ENCODE measurements around the gene NAT10. TPM values are rescaled to one million over a fixed set of nuclear protein-coding genes. Genes with fewer than 3 reads are reported as not detected.

The NAT10 gene
- total RNA-seq, 2 donors from 2014 or later: 22.6 to 38.2 TPM

DNA sequence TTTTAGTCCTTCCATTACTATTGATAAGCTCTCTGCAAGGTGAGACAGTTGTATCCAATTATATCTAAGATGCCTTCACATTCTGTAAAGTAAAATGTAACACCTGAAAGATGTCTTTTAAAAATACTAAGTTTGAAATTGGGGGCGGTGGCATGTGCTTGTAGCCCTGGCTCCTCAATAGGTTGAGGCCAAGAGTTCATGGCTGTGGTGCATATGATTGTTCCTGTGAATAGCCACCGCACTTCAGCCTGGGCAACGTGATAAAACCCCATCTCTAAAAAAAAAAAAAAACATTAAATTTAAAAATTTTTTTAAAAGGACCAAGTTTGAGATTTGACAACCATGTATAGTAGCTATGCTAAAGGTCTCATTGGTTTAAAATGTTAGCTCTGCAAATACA, 33.4 kb upstream of the NAT10 start:
- no peak overlapping the region for H3K4me3 ChIP-seq
- no peaks in the 10 kb centered on the region for H3K9me3 ChIP-seq
- 82 to 84% methylated on average over 3 of the region's 3 CpGs for WGBS, 2 donors
- TF ChIP-seq, protein P1, sequence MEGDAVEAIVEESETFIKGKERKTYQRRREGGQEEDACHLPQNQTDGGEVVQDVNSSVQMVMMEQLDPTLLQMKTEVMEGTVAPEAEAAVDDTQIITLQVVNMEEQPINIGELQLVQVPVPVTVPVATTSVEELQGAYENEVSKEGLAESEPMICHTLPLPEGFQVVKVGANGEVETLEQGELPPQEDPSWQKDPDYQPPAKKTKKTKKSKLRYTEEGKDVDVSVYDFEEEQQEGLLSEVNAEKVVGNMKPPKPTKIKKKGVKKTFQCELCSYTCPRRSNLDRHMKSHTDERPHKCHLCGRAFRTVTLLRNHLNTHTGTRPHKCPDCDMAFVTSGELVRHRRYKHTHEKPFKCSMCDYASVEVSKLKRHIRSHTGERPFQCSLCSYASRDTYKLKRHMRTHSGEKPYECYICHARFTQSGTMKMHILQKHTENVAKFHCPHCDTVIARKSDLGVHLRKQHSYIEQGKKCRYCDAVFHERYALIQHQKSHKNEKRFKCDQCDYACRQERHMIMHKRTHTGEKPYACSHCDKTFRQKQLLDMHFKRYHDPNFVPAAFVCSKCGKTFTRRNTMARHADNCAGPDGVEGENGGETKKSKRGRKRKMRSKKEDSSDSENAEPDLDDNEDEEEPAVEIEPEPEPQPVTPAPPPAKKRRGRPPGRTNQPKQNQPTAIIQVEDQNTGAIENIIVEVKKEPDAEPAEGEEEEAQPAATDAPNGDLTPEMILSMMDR (IDR thresholded peaks at IDR 0.05): no peak
- TF ChIP-seq POLR2A (IDR thresholded peaks at IDR 0.05): no peak
- H3K27ac ChIP-seq: no peak overlapping the region
- H3K36me3 ChIP-seq (replicated peaks in 1 of 2; ENCODE audit: insufficient read depth in 1 of 2, low read depth in 2 of 2): peaks cover 8 to 10% of the 10 kb centered on the region in 2 donors
- DNase-seq (no peak), ATAC-seq (no peak)
- no peaks in the 10 kb centered on the region for H3K27me3 ChIP-seq
- H3K4me1 ChIP-seq: peaks cover 15% of the 10 kb centered on the region
- intact Hi-C loops (cut with DNase I): no loop called here

DNA sequence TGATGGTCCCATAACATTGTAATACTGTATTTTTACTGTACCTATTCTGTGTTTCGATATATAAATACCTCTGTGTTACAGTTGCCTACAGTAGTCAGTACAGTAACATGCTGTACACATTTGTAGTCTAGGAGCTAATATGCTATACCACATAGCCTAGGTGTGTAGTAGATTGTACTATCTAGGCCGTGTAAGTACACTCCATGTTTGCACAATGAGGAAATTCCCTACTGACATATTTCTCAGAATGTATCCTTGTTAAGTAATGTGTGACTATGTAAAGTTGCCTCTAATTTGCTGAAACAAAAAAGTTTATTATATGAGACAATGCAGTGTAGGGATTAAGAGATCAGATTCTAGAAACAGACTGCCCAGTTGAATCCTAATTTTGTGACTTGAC, 32.6 kb upstream of the NAT10 start:
- Histone ChIP-seq H3K27me3 (no peaks in the 10 kb centered on the region), H3K36me3 (replicated peaks in 1 of 2; ENCODE audit: insufficient read depth in 1 of 2, low read depth in 2 of 2) (peaks cover 8 to 10% of the 10 kb centered on the region in 2 donors), H3K4me1 (peaks cover 10% of the 10 kb centered on the region), H3K9me3 (no peaks in the 10 kb centered on the region), H3K4me3 (no peak overlapping the region), H3K27ac (no peak overlapping the region)
- TF ChIP-seq, protein P1 (IDR thresholded peaks at IDR 0.05): no peak
- TF ChIP-seq POLR2A (IDR thresholded peaks at IDR 0.05): no peak
- intact Hi-C loops (cut with DNase I): no loop called here
- DNase-seq (no peak), ATAC-seq (no peak)
- 53 to 56% methylated on average over 2 of the region's 2 CpGs for WGBS, 2 donors

DNA sequence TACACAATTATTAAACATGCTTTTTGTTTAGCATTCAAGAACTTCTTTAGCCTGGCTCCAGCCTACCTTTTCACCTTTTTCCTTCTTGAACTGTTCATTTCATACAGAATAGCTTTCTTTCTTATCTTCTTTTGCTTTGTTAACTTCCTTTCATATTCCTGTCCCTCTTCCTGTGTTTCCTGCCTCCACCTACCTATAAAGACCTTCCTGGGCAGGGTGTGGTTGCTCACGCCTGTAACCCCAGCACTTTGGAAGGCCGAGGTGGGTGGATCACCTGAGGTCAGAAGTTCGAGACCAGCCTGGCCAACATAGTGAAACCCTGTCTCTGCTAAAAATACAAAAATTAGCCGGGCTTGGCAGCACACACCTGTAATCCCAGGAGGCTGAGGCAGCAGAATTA, 31.0 kb upstream of the NAT10 start:
- no peaks in the 10 kb centered on the region for H3K4me1 ChIP-seq
- WGBS, 2 donors: 77 to 78% methylated on average over 4 of the region's 4 CpGs
- ATAC-seq (no peak), DNase-seq (no peak)
- H3K27me3 ChIP-seq: no peaks in the 10 kb centered on the region
- no peaks in the 10 kb centered on the region for H3K9me3 ChIP-seq
- no peak for TF ChIP-seq POLR2A (IDR thresholded peaks at IDR 0.05)
- TF ChIP-seq, protein P1 (IDR thresholded peaks at IDR 0.05): no peak
- intact Hi-C loops (cut with DNase I): no loop called here
- no peak overlapping the region for H3K4me3 ChIP-seq
- peaks cover 10% of the 10 kb centered on the region in 2 donors for H3K36me3 ChIP-seq (replicated peaks in 1 of 2; ENCODE audit: insufficient read depth in 1 of 2, low read depth in 2 of 2)
- peak overlapping the region in 2 of 4 donors; percentile 22 to 60 for H3K27ac ChIP-seq

DNA sequence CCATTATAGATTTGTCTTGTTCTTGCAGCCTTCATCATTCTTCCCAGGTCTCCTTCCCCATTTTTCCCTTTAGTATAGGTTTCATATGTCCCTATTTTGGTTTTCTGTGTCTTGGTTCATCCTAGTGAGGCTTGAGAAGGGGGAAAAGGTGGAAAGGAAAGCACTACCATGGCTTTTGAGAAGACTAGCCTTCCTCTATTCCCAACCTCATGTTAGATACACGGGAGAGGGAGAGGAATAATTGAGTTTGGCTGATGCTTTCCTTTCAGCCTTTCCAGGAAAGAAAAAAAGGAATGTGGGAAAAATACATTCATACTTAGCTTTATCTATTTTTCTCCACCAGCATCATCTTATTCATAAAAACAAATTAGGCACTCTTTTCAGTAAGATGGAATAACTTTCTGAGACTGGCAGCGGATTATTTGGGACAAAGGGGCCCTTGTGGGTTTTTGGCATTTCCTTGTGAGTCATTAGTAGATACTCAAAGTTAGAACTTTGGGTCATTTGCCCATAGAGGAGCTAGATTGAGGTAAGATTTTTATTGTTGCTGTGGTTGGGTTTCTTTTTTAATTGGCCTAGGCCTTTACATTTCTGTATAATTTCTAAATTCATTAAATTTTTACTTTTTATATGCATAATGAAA, 30.1 kb upstream of the NAT10 start:
- Histone ChIP-seq H3K4me3 (no peak overlapping the region), H3K27me3 (no peaks in the 10 kb centered on the region), H3K27ac (peak overlapping the region in 2 of 4 donors; percentile 49 to 60), H3K9me3 (no peaks in the 10 kb centered on the region), H3K4me1 (no peaks in the 10 kb centered on the region), H3K36me3 (replicated peaks in 1 of 2; ENCODE audit: insufficient read depth in 1 of 2, low read depth in 2 of 2) (peaks cover 10 to 14% of the 10 kb centered on the region in 2 donors)
- ATAC-seq (peak; percentile 60), DNase-seq (no peak)
- TF ChIP-seq, protein P1 (IDR thresholded peaks at IDR 0.05): no peak
- TF ChIP-seq POLR2A (IDR thresholded peaks at IDR 0.05): no peak
- intact Hi-C loops (cut with DNase I): no loop called here
- 44 to 54% methylated on average over 2 of the region's 2 CpGs for WGBS, 2 donors

DNA sequence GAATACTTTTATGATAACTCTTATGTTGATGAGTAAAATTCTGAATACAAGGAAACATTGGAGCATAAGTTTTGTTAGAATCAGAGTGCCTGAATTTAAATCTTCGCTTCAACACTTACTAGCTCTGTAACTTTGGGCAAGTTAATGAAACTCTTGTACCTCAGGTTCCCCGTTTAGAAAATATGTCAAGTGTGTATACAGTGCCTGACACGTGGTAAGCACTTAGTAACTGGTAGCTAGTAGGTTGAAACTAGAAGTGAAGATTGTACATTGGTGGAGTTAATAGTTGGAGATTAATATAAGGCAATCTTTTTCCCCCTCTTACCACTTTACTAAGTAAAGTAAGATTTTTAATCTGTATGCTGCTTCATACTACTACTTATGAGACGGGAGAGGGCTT, 24.8 kb upstream of the NAT10 start:
- Histone ChIP-seq H3K4me1 (no peaks in the 10 kb centered on the region), H3K27me3 (no peaks in the 10 kb centered on the region), H3K27ac (no peak overlapping the region), H3K36me3 (replicated peaks in 1 of 2; ENCODE audit: insufficient read depth in 1 of 2, low read depth in 2 of 2) (peaks cover 21 to 39% of the 10 kb centered on the region in 2 donors), H3K9me3 (no peaks in the 10 kb centered on the region), H3K4me3 (no peak overlapping the region)
- TF ChIP-seq, protein P1 (IDR thresholded peaks at IDR 0.05): no peak
- no peak for TF ChIP-seq POLR2A (IDR thresholded peaks at IDR 0.05)
- 80 to 82% methylated on average over 4 of the region's 4 CpGs for WGBS, 2 donors
- ATAC-seq (no peak), DNase-seq (no peak)
- intact Hi-C loops (cut with DNase I): no loop called here
